ENCODE results near the gene PTPRO. TPM values are rescaled to one million over a fixed set of nuclear protein-coding genes. Genes with fewer than 3 reads are reported as not detected.

The PTPRO gene
- total RNA-seq, 1 donor from 2014 or later = 21.4 TPM

- peak overlapping the region; percentile 76 for H3K27ac ChIP-seq
- H3K9me3 ChIP-seq = no peaks in the 10 kb centered on the region
- no peaks in the 10 kb centered on the region for H3K27me3 ChIP-seq (ENCODE audit: low read depth)
- peaks cover 8% of the 10 kb centered on the region for H3K4me1 ChIP-seq
- H3K36me3 ChIP-seq = no peaks in the 10 kb centered on the region
- DNase-seq (no peak), ATAC-seq (no peak)
- no peak for TF ChIP-seq CTCF (IDR thresholded peaks at IDR 0.05)
- intact Hi-C loops (cut with DNase I) = no loop called here
- peak overlapping the region; percentile 33 for H3K4me3 ChIP-seq
Observed at GRCh38 chr12:15547691-15548090, 225.4 kb downstream of the PTPRO start.

GRCh38 chr12:15550793-15551192 lies 228.5 kb downstream of the PTPRO start:
- no peaks in the 10 kb centered on the region for H3K27me3 ChIP-seq (ENCODE audit: low read depth)

GRCh38 chr12:15555446-15555845 lies 233.1 kb downstream of the PTPRO start:
- intact Hi-C loops (cut with DNase I) = no loop called here
- H3K4me3 ChIP-seq = no peak overlapping the region
- ATAC-seq = no peak
- no peak for DNase-seq
- H3K9me3 ChIP-seq = no peaks in the 10 kb centered on the region
- no peak for TF ChIP-seq CTCF (IDR thresholded peaks at IDR 0.05)
- H3K4me1 ChIP-seq = no peaks in the 10 kb centered on the region
- H3K27me3 ChIP-seq (ENCODE audit: low read depth) = no peaks in the 10 kb centered on the region
- no peaks in the 10 kb centered on the region for H3K36me3 ChIP-seq
- H3K27ac ChIP-seq = no peak overlapping the region

More at GRCh38 chr12:15550793-15551192, 228.5 kb downstream of the PTPRO start:
- intact Hi-C loops (cut with DNase I) = no loop called here
- Histone ChIP-seq H3K4me1 (peaks cover 3% of the 10 kb centered on the region), H3K27ac (no peak overlapping the region), H3K4me3 (no peak overlapping the region), H3K36me3 (no peaks in the 10 kb centered on the region), H3K9me3 (no peaks in the 10 kb centered on the region)
- DNase-seq (no peak), ATAC-seq (no peak)
- no peak for TF ChIP-seq CTCF (IDR thresholded peaks at IDR 0.05)

GRCh38 chr12:15556411-15557102 lies 234.2 kb downstream of the PTPRO start:
- TF ChIP-seq CTCF (IDR thresholded peaks at IDR 0.05) = no peak
- DNase-seq (no peak), ATAC-seq (no peak)
- H3K4me1 ChIP-seq = peaks cover under 1% of the 10 kb centered on the region
- no peak overlapping the region for H3K4me3 ChIP-seq
- intact Hi-C loops (cut with DNase I) = no loop called here
- H3K9me3 ChIP-seq = no peaks in the 10 kb centered on the region
- H3K27me3 ChIP-seq (ENCODE audit: low read depth) = no peaks in the 10 kb centered on the region
- H3K27ac ChIP-seq = no peak overlapping the region
- H3K36me3 ChIP-seq = no peaks in the 10 kb centered on the region

GRCh38 chr12:15558915-15559528 lies 236.7 kb downstream of the PTPRO start:
- H3K27me3 ChIP-seq (ENCODE audit: low read depth) = no peaks in the 10 kb centered on the region
- no peak for DNase-seq
- TF ChIP-seq CTCF (IDR thresholded peaks at IDR 0.05) = no peak
- H3K27ac ChIP-seq = no peak overlapping the region
- no peaks in the 10 kb centered on the region for H3K9me3 ChIP-seq
- peaks cover 18% of the 10 kb centered on the region for H3K4me1 ChIP-seq
- intact Hi-C loops (cut with DNase I) = no loop called here
- no peak for ATAC-seq
- no peaks in the 10 kb centered on the region for H3K36me3 ChIP-seq
- no peak overlapping the region for H3K4me3 ChIP-seq

Data from lower lobe of right lung (tissue), 2 donors.